OCI-LY1 (cell line): ENCODE results near the gene ZNF3.

ENCODE experiments used
- H2AFZ ChIP-seq: fragments of 200-600 bp; sonication (generic), shearing (Covaris generic); 2 replicates; pipeline ENCODE4 v1.6.0; 2014; ENCODE audit warnings: antibody characterized with exemption, mild to moderate bottlenecking, low read length
- H3F3A ChIP-seq: fragments of 200-600 bp; sonication (generic), shearing (Covaris generic); 2 replicates; pipeline ENCODE4 v1.6.0; 2014; ENCODE audit warnings: mild to moderate bottlenecking, antibody characterized with exemption, low read length, moderate library complexity; ENCODE audit not compliant: insufficient read depth
- H3K27ac ChIP-seq: fragments of 200-600 bp; sonication (generic); 2 replicates; pipeline ENCODE4 v1.5.1; 2014; ENCODE audit warnings: low read length, mixed run types, mild to moderate bottlenecking, low read depth; ENCODE audit not compliant: poor library complexity, severe bottlenecking
- H3K27me3 ChIP-seq: fragments of 200-600 bp; sonication (generic); 2 replicates; pipeline ENCODE4 v1.6.0; 2014; ENCODE audit warnings: antibody characterized with exemption, mild to moderate bottlenecking, low read length, moderate library complexity; ENCODE audit not compliant: insufficient read depth
- H3K36me3 ChIP-seq: fragments of 200-600 bp; sonication (generic); 2 replicates; pipeline ENCODE4 v1.6.1; 2014; ENCODE audit warnings: mild to moderate bottlenecking, antibody characterized with exemption, low read length, moderate library complexity, mixed read lengths; ENCODE audit not compliant: insufficient read depth
- H3K4me1 ChIP-seq: fragments of 200-600 bp; sonication (generic); 2 replicates; pipeline ENCODE4 v1.5.1; 2014; ENCODE audit warnings: mild to moderate bottlenecking, low read length, moderate library complexity; ENCODE audit not compliant: insufficient read depth, severe bottlenecking
- H3K4me2 ChIP-seq: fragments of 200-600 bp; sonication (generic), shearing (Covaris generic); 2 replicates; pipeline ENCODE4 v1.6.1; 2014; ENCODE audit warnings: low read length
- H3K4me3 ChIP-seq: fragments of 200-600 bp; sonication (generic); 2 replicates; pipeline ENCODE4 v1.5.1; 2014; ENCODE audit warnings: low read length, low read depth, mild to moderate bottlenecking, mixed read lengths; ENCODE audit not compliant: poor library complexity, severe bottlenecking
- H3K79me2 ChIP-seq: fragments of 200-600 bp; shearing (Covaris generic); 2 replicates; pipeline ENCODE4 v1.6.1; 2016; ENCODE audit warnings: mixed run types, low read length, mixed read lengths; ENCODE audit not compliant: insufficient read depth
- H3K9ac ChIP-seq: fragments of 200-600 bp; sonication (generic), shearing (Covaris generic); 2 replicates; pipeline ENCODE4 v1.6.1; 2014; ENCODE audit warnings: mild to moderate bottlenecking, low read length, mixed read lengths
- H3K9me2 ChIP-seq: fragments of 200-600 bp; sonication (generic), shearing (Covaris generic); 2 replicates; pipeline ENCODE4 v1.6.1; 2014; ENCODE audit warnings: low read depth, mild to moderate bottlenecking, low read length, mixed read lengths
- H3K9me3 ChIP-seq: fragments of 200-600 bp; shearing (Covaris generic); 2 replicates; pipeline ENCODE4 v1.6.1; 2014; ENCODE audit warnings: low read length, mixed read lengths
- H4K20me1 ChIP-seq: fragments of 200-600 bp; sonication (generic), shearing (Covaris generic); 2 replicates; pipeline ENCODE4 v1.6.0; 2016; ENCODE audit warnings: mild to moderate bottlenecking, low read length; ENCODE audit not compliant: insufficient read depth
- EZH2 ChIP-seq: fragments of 200-600 bp; sonication (generic), shearing (Covaris generic); IDR thresholded peaks from 2 replicates; pipeline ENCODE4 v1.8.0; 2017; ENCODE audit warnings: borderline replicate concordance, mixed run types, mild to moderate bottlenecking, antibody characterized with exemption, low read length, moderate library complexity, mixed read lengths
- TF ChIP-seq, protein P1 (sequence below): fragments of 200-600 bp; sonication (generic), shearing (Covaris generic); IDR thresholded peaks from 2 replicates; pipeline ENCODE4 v1.5.1; 2017; ENCODE audit warnings: mild to moderate bottlenecking, antibody characterized with exemption, low read length, moderate library complexity, mixed read lengths

The ZNF3 gene

DNA sequence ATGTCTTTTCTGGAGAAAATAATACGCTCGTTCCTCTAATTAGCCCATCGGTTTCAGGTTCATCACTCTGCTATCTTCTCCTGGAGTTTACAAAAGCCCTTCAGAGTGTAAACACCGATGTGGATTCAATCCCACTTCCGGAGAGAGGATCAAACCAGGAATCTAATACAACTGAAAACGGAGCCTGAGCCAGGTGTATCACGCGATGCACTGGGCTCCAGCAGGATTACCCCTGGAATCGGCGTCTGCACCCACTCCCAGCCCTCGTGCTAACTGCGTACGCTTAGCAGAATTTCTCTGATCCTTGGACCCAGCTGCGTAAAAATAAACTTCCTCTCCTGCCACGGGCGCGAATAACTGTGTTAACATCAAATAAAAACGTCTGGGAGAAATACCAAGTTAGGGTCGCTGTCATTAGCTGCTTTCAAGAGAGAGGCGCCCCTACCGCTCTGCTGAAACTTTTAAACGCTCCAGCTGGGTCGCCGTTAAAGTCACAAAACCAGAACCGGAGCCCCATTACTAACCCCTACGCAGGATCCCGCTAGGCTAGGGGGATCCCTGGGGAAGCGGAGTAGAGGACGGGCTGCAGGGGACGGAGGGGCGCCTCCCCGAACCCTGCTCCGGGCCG lies 502 bp downstream of the ZNF3 start:
- Histone ChIP-seq H3K9me2 (no peaks in the 10 kb centered on the region), H3K27ac (peak overlapping the region; percentile 4), H3K4me3 (peak overlapping the region; percentile 75), H4K20me1 (no peaks in the 10 kb centered on the region), H3K9me3 (no peaks in the 10 kb centered on the region), H3K4me1 (peaks cover 20% of the 10 kb centered on the region), H3K27me3 (no peaks in the 10 kb centered on the region), H3K4me2 (peak overlapping the region; percentile 76), H2AFZ (no peak overlapping the region), H3K9ac (peak overlapping the region; percentile 70), H3K79me2 (peaks cover 6% of the 10 kb centered on the region), H3K36me3 (peaks cover 31% of the 10 kb centered on the region), H3F3A (peaks cover 10% of the 10 kb centered on the region; the same call in 1 of the 2 replicates)
- no peak for TF ChIP-seq EZH2
- TF ChIP-seq, protein P1, sequence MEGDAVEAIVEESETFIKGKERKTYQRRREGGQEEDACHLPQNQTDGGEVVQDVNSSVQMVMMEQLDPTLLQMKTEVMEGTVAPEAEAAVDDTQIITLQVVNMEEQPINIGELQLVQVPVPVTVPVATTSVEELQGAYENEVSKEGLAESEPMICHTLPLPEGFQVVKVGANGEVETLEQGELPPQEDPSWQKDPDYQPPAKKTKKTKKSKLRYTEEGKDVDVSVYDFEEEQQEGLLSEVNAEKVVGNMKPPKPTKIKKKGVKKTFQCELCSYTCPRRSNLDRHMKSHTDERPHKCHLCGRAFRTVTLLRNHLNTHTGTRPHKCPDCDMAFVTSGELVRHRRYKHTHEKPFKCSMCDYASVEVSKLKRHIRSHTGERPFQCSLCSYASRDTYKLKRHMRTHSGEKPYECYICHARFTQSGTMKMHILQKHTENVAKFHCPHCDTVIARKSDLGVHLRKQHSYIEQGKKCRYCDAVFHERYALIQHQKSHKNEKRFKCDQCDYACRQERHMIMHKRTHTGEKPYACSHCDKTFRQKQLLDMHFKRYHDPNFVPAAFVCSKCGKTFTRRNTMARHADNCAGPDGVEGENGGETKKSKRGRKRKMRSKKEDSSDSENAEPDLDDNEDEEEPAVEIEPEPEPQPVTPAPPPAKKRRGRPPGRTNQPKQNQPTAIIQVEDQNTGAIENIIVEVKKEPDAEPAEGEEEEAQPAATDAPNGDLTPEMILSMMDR: no peak

DNA sequence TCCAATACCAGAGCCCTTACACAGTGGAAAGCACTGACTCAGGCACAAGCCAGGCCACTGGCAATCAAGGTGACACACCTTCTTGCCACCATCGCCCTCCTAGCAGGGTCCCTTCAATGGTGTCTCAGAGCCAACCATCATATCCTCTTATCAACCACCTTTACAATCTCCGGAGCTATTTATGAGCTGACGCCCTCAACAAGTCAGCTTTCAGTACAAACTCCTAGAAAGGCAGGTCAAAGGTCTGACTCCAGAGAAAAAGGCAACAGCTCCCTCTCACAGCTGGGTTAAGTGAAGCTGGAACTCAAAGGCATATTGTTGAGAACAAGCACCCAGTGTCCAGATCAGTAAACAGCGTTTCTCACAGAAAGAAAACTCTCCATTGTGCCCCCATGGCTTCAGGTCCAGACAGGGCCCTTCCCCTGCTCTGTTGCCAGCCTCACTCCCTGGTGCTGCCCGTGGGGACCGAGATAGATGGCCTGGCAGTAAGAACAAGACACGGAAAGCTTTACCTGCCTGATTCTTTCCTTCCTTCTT lies 2.4 kb downstream of the ZNF3 start:
- Histone ChIP-seq H2AFZ (no peak overlapping the region), H4K20me1 (no peaks in the 10 kb centered on the region), H3K9ac (no peak overlapping the region), H3K4me3 (no peak overlapping the region), H3K4me1 (peaks cover 20% of the 10 kb centered on the region), H3K79me2 (peaks cover 6% of the 10 kb centered on the region), H3K27me3 (no peaks in the 10 kb centered on the region), H3F3A (peaks cover 10% of the 10 kb centered on the region; the same call in 1 of the 2 replicates), H3K4me2 (no peak overlapping the region), H3K9me2 (no peaks in the 10 kb centered on the region), H3K9me3 (no peaks in the 10 kb centered on the region), H3K36me3 (peaks cover 50% of the 10 kb centered on the region), H3K27ac (no peak overlapping the region)
- no peak for TF ChIP-seq EZH2
- TF ChIP-seq, protein P1: no peak

- no peak for TF ChIP-seq EZH2
- TF ChIP-seq, protein P1: no peak
- Histone ChIP-seq H3F3A (peaks cover 5% of the 10 kb centered on the region; the same call in 1 of the 2 replicates), H3K27ac (no peak overlapping the region), H3K27me3 (no peaks in the 10 kb centered on the region), H4K20me1 (no peaks in the 10 kb centered on the region), H3K4me2 (no peak overlapping the region), H3K9me2 (no peaks in the 10 kb centered on the region), H3K4me3 (no peak overlapping the region), H3K9ac (no peak overlapping the region), H3K4me1 (peaks cover 12% of the 10 kb centered on the region), H2AFZ (no peak overlapping the region), H3K9me3 (peaks cover 9% of the 10 kb centered on the region), H3K36me3 (peaks cover 69% of the 10 kb centered on the region), H3K79me2 (peaks cover 6% of the 10 kb centered on the region)
Measured at GRCh38 chr7:100077205-100077604, 4.3 kb downstream of the ZNF3 start.
